ENCODE results near the gene CDKL5.

DNA sequence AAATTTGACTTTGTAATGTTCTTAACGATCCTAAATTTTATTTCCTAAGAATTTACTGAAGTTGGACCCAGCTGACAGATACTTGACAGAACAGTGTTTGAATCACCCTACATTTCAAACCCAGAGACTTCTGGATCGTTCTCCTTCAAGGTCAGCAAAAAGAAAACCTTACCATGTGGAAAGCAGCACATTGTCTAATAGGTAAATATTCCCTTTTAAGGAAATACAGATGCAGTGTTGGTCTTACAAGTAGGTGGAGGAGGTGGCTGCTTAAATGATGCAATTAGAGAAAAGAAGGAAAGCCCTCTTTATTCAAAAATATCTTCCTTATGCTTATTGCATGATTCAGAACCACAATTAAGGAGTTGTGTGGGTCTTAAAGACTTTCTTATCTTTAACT, 173.0 kb downstream of the CDKL5 start:
- TF ChIP-seq TP53 (CRISPR knock-in tag; IDR thresholded peaks at IDR 0.05), result no peak
- TF ChIP-seq, protein P1, sequence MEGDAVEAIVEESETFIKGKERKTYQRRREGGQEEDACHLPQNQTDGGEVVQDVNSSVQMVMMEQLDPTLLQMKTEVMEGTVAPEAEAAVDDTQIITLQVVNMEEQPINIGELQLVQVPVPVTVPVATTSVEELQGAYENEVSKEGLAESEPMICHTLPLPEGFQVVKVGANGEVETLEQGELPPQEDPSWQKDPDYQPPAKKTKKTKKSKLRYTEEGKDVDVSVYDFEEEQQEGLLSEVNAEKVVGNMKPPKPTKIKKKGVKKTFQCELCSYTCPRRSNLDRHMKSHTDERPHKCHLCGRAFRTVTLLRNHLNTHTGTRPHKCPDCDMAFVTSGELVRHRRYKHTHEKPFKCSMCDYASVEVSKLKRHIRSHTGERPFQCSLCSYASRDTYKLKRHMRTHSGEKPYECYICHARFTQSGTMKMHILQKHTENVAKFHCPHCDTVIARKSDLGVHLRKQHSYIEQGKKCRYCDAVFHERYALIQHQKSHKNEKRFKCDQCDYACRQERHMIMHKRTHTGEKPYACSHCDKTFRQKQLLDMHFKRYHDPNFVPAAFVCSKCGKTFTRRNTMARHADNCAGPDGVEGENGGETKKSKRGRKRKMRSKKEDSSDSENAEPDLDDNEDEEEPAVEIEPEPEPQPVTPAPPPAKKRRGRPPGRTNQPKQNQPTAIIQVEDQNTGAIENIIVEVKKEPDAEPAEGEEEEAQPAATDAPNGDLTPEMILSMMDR (IDR thresholded peaks at IDR 0.05), result no peak
- TF ChIP-seq BCL3 (IDR thresholded peaks at IDR 0.05), result no peak
- TF ChIP-seq BHLHE40 (IDR thresholded peaks at IDR 0.05; ENCODE audit: low read depth, low read length), result no peak
- TF ChIP-seq, protein P2, sequence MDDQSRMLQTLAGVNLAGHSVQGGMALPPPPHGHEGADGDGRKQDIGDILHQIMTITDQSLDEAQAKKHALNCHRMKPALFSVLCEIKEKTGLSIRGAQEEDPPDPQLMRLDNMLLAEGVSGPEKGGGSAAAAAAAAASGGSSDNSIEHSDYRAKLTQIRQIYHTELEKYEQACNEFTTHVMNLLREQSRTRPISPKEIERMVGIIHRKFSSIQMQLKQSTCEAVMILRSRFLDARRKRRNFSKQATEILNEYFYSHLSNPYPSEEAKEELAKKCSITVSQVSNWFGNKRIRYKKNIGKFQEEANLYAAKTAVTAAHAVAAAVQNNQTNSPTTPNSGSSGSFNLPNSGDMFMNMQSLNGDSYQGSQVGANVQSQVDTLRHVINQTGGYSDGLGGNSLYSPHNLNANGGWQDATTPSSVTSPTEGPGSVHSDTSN (IDR thresholded peaks at IDR 0.05), result no peak
- TF ChIP-seq NR3C1 (IDR thresholded peaks at IDR 0.05), result no peak
- no peak for TF ChIP-seq ZFP36 (IDR thresholded peaks at IDR 0.05; ENCODE audit: borderline replicate concordance, partially characterized antibody)
- TF ChIP-seq POLR2A (IDR thresholded peaks at IDR 0.05; ENCODE audit: low read length), result no peak
- no peak for TF ChIP-seq EP300 (IDR thresholded peaks at IDR 0.05)
- no peak for TF ChIP-seq ELK1 (IDR thresholded peaks at IDR 0.05; ENCODE audit: low read depth, low read length)
- no peak for TF ChIP-seq CHD4 (IDR thresholded peaks at IDR 0.05; ENCODE audit: borderline replicate concordance)
- no peak for TF ChIP-seq CHD2 (IDR thresholded peaks at IDR 0.05; ENCODE audit: low read length, partially characterized antibody)
- TF ChIP-seq FOSB (CRISPR knock-in tag; IDR thresholded peaks at IDR 0.05), result no peak

Measured in A549 (cell line).